HG03354 (cell line): ENCODE results near the gene EXOC6B.
A peak's percentile ranks its signal among the peaks of the same experiment; 100 is the strongest.

Experiments used
- ATAC-seq: cut with Tn5 transposase; IDR thresholded peaks from one replicate; pipeline ENCODE4 v1.9.1; 2021; ENCODE audit warnings: mild to moderate bottlenecking; ENCODE audit not compliant: unreplicated experiment, poor library complexity, severe bottlenecking

Gene EXOC6B

DNA sequence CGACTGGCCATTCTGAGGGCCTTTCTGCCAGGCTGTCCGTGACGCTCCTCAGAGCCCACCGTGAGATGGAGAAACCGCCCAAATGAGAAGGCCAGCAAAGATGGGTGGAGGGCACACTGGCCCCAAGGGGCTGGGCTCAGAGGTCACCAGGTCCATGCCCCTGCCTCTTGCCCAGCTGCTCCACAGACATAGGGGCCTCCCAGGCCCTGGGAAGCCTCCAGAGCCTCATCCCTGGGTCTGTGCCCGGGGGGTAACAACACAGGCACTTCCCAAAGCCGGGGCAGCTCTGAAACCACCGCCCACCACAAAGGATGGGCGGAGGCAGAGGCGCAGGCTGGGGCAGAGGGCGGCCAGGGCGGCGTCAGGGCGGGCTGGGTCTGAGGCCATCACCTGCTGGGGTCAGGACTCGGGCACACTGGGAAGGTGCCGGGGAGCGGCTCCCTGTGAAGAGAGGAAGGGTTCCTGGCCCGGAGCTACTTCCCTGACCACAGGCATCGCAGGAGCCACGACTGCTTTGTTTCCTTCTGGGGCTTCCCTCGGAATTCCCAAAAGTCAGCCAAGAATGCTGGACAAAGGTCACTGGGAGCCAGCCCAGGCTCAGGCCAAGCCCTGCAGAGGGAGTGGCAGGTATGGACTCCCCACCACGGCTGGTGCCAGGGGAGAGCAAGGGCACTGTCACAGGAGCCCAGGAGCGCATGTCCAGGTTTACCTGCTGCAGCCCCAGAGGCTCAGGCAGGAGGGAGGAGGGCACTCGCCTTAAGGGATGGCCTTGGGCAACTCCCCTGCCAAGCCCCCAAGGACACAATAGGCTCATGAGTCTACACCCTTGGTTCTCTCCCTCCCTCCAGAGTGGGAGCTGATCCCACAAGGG, 687.6 kb downstream of the EXOC6B start:
- ATAC-seq = no peak

DNA sequence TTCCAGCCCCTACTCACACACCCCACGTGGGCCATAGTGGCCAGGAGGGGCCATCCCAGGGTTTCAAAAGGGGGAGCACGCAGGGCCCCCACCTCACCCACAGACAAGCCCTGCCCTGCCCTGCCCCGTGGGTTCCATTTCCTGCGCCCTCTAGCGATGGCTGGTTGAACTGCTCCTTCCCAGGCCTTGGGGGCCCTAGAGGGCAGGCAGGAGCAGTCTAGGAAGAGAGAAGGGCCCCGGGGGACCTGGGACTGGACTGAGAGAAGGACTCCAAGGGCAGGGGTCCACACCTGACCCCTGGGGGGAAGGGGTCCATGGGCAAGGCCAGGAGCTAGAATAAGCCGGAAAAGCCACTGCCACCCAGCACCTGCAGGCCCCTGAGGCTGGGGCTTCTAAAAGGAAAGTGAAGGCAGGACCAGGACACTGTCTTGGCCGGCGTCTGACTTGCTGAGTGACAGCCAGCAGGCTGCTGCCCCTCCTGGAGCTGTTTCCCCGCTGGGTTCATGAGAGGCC, 688.3 kb downstream of the EXOC6B start:
- peak; percentile 87 for ATAC-seq

- ATAC-seq = peak; percentile 33
Observed at GRCh38 chr2:72136933-72137497, 688.8 kb downstream of the EXOC6B start.

DNA sequence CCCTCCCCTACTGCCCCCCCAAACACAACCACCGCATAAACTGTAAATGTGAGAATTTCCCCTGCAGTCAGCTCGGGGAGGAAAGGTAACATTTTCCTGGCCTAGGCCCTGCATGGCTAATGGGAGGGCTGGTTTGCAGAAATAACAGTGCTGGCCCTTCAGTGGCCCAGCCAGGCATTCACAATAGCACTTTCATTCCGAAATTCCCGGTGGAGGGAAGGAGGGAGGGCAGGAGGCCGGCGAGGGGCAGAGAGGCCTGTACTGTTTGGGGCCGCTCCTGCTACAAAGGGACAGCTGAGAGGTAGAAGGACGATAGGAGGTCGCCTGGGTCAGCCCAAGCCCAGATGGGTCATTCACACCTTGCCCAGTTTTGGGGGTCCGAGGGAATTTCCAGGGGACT, 689.5 kb downstream of the EXOC6B start:
- ATAC-seq = no peak

- ATAC-seq = no peak
Observed at GRCh38 chr2:72135921-72136320, 689.9 kb downstream of the EXOC6B start.

- ATAC-seq = no peak
Observed at GRCh38 chr2:72134997-72135800, 690.6 kb downstream of the EXOC6B start.

GRCh38 chr2:72134408-72134996, 691.3 kb downstream of the EXOC6B start:
- no peak for ATAC-seq

GRCh38 chr2:72133721-72134407, 692.0 kb downstream of the EXOC6B start:
- no peak for ATAC-seq

- ATAC-seq = no peak
Observed at GRCh38 chr2:72132981-72133720, 692.7 kb downstream of the EXOC6B start.

- no peak for ATAC-seq
Observed at GRCh38 chr2:72131916-72132841, 693.7 kb downstream of the EXOC6B start.

DNA sequence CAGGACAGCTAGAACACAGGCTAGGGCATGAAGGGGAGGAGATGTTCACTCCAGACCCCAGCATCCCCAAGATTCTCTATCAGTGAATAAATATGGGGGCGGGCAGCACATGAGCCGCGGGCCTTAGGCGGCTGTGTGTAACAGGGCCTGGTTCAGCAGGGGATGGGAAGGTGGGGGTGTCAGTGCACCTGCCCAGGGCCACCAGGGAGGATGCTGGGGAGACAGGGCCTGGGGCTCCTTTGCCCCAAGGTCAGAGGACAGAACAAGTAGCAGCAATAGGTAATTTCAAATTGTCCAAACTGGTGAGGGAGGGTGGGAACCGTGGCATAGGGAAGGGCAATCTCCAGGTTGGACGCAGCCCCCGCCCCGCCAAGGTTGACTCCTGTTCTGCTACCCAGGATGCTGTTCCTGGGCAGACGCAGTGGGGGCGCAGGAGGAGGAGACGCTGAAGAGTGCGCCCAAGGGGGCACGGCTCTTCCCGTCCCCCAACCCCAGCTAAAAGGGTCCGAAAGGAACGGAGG, 694.4 kb downstream of the EXOC6B start:
- ATAC-seq = no peak

GRCh38 chr2:72130659-72131360, 695.0 kb downstream of the EXOC6B start:
- ATAC-seq = no peak

DNA sequence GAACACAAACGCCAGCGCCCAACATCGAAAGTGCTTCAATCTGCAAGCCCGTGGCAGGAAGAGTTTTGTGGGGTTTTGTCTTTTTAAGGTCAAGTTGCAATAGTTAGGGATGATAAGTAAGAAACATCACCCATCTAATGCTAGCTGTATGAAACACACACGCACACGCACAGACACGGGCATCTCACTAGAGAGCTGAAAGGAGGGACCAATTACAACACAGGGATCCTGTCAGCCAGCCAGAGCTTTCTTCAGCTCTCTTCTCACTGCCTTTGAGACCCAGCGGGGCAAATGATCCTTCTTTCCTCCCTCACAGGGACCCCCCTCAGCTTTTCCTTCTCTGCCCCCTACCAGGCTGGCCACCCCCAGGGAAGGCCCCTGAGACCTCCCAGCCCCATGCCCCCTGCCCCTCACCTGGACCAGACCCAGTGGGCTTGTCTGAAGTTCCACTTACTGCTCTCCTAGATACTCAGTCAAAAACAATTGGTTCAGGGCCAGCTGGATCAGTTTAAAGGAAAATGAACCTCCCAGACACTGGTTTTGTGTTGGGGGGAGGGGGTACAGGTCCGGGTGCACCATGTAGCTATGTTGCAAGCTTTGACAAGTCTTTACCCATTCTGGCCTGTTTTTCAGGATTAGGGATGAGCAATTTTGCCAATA, 696.0 kb downstream of the EXOC6B start:
- no peak for ATAC-seq

DNA sequence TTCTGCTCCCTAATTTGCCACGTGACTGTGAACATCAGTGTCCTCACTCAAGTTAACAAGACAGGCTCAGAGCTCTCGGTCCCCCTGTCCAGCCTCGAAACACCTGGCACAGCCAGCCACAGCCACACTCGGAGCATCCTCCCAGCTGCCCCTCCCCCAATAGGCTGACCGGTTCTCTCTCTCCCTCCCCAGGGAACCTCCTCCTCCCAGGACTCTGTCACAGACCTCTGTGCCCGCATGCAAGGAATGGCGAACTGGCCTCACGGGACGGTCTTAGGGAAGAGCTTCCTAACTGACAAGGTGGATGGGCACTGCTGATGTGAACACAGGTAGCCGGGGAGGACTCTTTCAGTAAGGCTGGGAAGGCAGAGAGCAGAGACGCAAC, 697.0 kb downstream of the EXOC6B start:
- ATAC-seq = no peak

DNA sequence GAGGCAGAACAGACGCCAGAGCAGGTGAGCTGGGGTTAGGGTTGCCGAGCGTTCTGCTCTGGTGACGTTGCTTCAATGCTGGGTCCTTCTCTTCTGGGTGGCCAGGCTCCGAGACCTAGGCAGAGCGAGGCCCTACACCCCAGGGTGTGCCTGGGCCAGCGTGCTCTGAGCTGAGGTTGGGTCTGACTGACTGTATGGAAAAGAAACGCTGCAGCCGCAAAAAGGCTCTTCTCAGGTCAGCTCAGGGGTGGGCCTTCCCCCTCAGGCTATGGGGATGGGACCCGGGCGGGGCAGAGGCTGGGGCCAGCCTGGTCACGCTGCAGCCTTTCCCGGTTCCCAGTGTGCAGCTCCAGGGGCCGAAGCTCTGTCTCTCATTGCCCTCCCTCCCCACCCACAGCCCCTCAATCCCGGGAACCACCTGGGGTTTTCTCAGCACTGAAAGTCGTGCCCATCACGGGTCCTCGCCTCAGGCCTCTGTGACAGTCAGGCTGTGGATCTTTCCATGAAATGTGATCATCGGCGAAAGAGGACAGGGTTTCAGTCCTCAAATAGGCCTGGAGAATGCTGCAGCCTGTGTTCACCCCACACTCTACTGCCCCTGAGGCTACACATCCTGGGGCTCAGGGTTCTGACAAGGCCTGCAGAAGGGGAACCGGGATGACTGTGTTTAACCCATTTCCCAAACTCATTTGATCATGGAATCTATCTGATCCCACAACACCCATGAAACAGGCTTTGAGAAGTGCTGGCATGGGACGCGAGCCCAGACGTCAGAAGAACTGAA, 697.6 kb downstream of the EXOC6B start:
- no peak for ATAC-seq
